DND-41 (cell line): ENCODE measurements around the gene MRTFA.

Experiments
- ATAC-seq: fragments of 200-7000 bp; cut with Tn5 transposase; 3 replicates; pipeline ENCODE4 v1.9.1; 2021; ENCODE audit warnings: low read depth; ENCODE audit not compliant: insufficient read depth
- DNase-seq: peaks from one replicate; pipeline ENCODE4 v3.0.0-alpha.2; 2020
- H2AFZ ChIP-seq: 2 replicates; pipeline ENCODE4 v1.6.0; 2012; ENCODE audit warnings: low read depth, low read length
- H3K27ac ChIP-seq: 2 replicates; pipeline ENCODE4 v1.5.1; 2012; ENCODE audit warnings: low read length, inconsistent platforms
- H3K27me3 ChIP-seq: fragments of 200-600 bp; sonication (generic); 2 replicates; pipeline ENCODE4 v1.6.0; 2012; ENCODE audit warnings: low read length, mild to moderate bottlenecking, inconsistent platforms; ENCODE audit not compliant: insufficient read depth, poor library complexity
- H3K36me3 ChIP-seq: 2 replicates; pipeline ENCODE4 v1.5.1; 2012; ENCODE audit warnings: low read length, inconsistent platforms; ENCODE audit not compliant: insufficient read depth
- H3K4me1 ChIP-seq: 2 replicates; pipeline ENCODE4 v1.5.1; 2012; ENCODE audit warnings: mild to moderate bottlenecking, low read length; ENCODE audit not compliant: insufficient read depth
- H3K4me2 ChIP-seq: 2 replicates; pipeline ENCODE4 v1.6.0; 2012; ENCODE audit warnings: mild to moderate bottlenecking, moderate library complexity, low read length, inconsistent platforms; ENCODE audit not compliant: insufficient read depth
- H3K4me3 ChIP-seq, 2 experiments: fragments of 200-600 bp in 1 of 2; shearing (Covaris generic) in 1 of 2; 2 replicates each; pipeline ENCODE4 v1.5.1; 2012 to 2016; ENCODE audit warnings: inconsistent platforms in 2 of 2, low read length in 2 of 2, mild to moderate bottlenecking in 2 of 2, low read depth in 1 of 2, moderate library complexity in 1 of 2
- H3K79me2 ChIP-seq: 2 replicates; pipeline ENCODE4 v1.6.0; 2012; ENCODE audit warnings: low read length, inconsistent platforms; ENCODE audit not compliant: insufficient read depth
- H3K9ac ChIP-seq: 2 replicates; pipeline ENCODE4 v1.6.0; 2012; ENCODE audit warnings: low read depth, mild to moderate bottlenecking, inconsistent platforms, low read length, moderate library complexity
- H3K9me3 ChIP-seq: 2 replicates; pipeline ENCODE4 v1.5.1; 2012; ENCODE audit warnings: low read length, moderate library complexity, mild to moderate bottlenecking, inconsistent platforms; ENCODE audit not compliant: insufficient read depth, severe bottlenecking
- H4K20me1 ChIP-seq: 2 replicates; pipeline ENCODE4 v1.6.0; 2012; ENCODE audit warnings: low read length; ENCODE audit not compliant: insufficient read depth
- CTCF ChIP-seq: IDR thresholded peaks from 2 replicates; pipeline ENCODE4 v1.5.1; 2012; ENCODE audit warnings: borderline replicate concordance, low read length, moderate library complexity, mild to moderate bottlenecking; ENCODE audit not compliant: poor library complexity, severe bottlenecking; ENCODE audit errors: extremely low read depth
- EZH2 ChIP-seq: IDR thresholded peaks from 3 replicates; pipeline ENCODE4 v1.6.1; 2012; ENCODE audit warnings: borderline replicate concordance, low read depth, mild to moderate bottlenecking, moderate library complexity, low read length, inconsistent platforms; ENCODE audit not compliant: severe bottlenecking

The MRTFA gene

GRCh38 chr22:40670058-40670457 is 33.5 kb upstream of the MRTFA start:
- no peak overlapping the region for H3K4me3 ChIP-seq
- H3K36me3 ChIP-seq: no peaks in the 10 kb centered on the region
- no peaks in the 10 kb centered on the region for H3K79me2 ChIP-seq
- H2AFZ ChIP-seq: peak overlapping the region; percentile 9; the same call in 1 of the 2 replicates
- no peak overlapping the region for H3K4me2 ChIP-seq
- H3K9ac ChIP-seq: no peak overlapping the region
- H3K9me3 ChIP-seq: no peaks in the 10 kb centered on the region
- no peak overlapping the region for H3K27ac ChIP-seq
- H3K4me1 ChIP-seq: peaks cover 11% of the 10 kb centered on the region
- no peaks in the 10 kb centered on the region for H3K27me3 ChIP-seq
- no peaks in the 10 kb centered on the region for H4K20me1 ChIP-seq
- ATAC-seq (no peak), DNase-seq (no peak)
- TF ChIP-seq EZH2: no peak
- no peak for TF ChIP-seq CTCF

GRCh38 chr22:40668611-40669411 is 32.3 kb upstream of the MRTFA start:
- DNase-seq (no peak), ATAC-seq (peak; percentile 52; the same call in 2 of the 3 replicates)
- no peak overlapping the region for H3K9ac ChIP-seq
- no peaks in the 10 kb centered on the region for H4K20me1 ChIP-seq
- TF ChIP-seq CTCF (no peak), EZH2 (no peak)
- H3K36me3 ChIP-seq: no peaks in the 10 kb centered on the region
- peak overlapping the region; percentile 42; the same call in 1 of the 2 replicates for H3K27ac ChIP-seq
- H3K4me2 ChIP-seq: 0 out of 2 replicates have a peak overlapping the region, but pooled peaks have one; percentile 2
- H3K4me3 ChIP-seq: no peak overlapping the region
- H3K79me2 ChIP-seq: no peaks in the 10 kb centered on the region
- H2AFZ ChIP-seq: peak overlapping the region; percentile 66
- H3K4me1 ChIP-seq: peaks cover 11% of the 10 kb centered on the region
- no peaks in the 10 kb centered on the region for H3K27me3 ChIP-seq
- H3K9me3 ChIP-seq: no peaks in the 10 kb centered on the region

GRCh38 chr22:40666151-40666848 is 29.8 kb upstream of the MRTFA start:
- ATAC-seq: no peak
- Histone ChIP-seq H4K20me1 (no peaks in the 10 kb centered on the region), H3K4me3 (no peak overlapping the region), H3K27me3 (no peaks in the 10 kb centered on the region), H3K9ac (no peak overlapping the region), H3K4me2 (no peak overlapping the region), H3K9me3 (no peaks in the 10 kb centered on the region), H2AFZ (no peak overlapping the region), H3K36me3 (no peaks in the 10 kb centered on the region), H3K27ac (no peak overlapping the region), H3K79me2 (no peaks in the 10 kb centered on the region), H3K4me1 (peaks cover 11% of the 10 kb centered on the region)
- no peak for DNase-seq
- TF ChIP-seq EZH2 (no peak), CTCF (no peak)
